Measurements from ENCODE around the gene EPDR1.

Gene EPDR1

GRCh38 chr7:37956791-37957190, 36.4 kb downstream of the EPDR1 start:
- TF ChIP-seq CTCF (conservative IDR thresholded peaks at IDR 0.05; ENCODE audit: low read depth, low read length), result no peak
- H3K4me3 ChIP-seq (ENCODE audit: low read length), result no peak overlapping the region
- no peak for DNase-seq (ENCODE audit: low read depth)

DNA sequence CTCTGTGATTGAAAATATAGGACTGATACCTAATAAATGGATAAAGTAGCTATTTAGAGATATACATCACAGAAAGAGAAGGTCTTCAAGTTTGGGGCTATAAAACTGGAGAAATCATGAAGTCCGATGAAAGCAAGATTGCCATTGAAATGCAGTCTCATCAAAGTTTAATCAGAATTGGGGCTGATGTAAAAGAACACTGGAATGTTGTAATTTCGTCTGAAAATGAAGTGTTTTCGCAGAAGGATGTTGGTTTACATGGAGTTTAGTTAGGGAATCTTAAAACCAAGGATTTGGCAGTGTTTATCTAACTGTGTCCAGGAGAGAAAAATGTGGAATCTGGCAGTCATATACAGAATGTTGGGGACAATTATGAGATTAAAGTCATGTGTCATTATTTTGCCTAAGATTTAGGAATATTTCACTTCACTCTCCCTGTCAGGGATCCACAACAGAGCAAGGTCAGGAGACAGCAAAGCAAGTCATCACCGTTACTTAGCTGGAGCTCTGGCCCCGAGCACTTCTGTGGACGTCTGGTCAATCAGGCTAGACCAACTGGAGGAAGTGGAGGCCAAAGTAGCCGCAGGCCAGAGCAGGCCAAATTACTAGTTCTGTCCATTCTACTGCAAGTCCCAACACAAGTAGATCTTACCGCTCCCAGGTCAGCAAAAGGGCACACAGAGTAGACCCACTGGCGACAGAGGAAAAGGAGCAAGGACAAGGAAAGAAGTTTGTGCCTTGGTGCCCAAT, 37.0 kb downstream of the EPDR1 start:
- H3K4me3 ChIP-seq (ENCODE audit: low read length), result no peak overlapping the region
- DNase-seq (ENCODE audit: low read depth), result no peak
- no peak for TF ChIP-seq CTCF (conservative IDR thresholded peaks at IDR 0.05; ENCODE audit: low read depth, low read length)

DNA sequence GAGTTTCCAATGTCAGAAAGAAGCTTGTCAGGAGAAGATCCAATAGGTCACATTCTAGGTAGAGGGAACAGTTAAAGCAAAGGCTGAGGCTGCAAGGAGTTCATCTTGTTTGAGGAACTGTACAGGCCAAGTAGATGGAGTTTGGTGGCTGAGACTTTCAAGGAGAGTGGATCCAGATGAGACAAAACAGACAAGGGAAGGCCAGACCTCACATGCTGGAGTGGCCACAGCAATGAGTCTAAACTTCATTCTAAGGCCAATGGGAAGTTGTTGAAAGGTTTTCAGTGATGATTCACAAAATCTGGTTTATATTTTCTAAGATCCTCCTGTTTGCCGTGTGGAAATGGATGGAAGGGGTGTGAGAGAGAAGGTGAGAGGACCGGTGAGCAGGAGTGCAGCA, 40.0 kb downstream of the EPDR1 start:
- no peak for TF ChIP-seq CTCF (conservative IDR thresholded peaks at IDR 0.05; ENCODE audit: low read depth, low read length)

DNA sequence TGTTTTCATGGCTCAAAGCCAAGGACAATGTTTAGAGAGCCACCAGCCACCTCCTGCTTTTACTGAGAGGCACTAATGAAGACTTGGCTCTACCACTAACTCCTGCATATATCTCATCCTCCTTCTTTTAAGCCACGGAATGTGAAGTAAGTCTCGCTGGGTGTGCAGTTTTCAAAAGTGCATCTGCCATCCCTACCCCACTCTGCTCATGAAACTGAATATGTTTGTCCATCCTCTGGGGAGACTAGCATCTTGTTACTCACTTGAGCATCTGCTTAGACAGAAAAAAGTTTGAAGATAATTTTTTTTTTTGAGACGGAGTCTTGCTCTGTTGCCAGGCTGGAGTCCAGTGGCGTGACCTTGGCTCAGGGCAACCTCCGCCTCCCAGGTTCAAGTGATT, 40.8 kb downstream of the EPDR1 start:
- no peak for DNase-seq (ENCODE audit: low read depth)
- H3K4me3 ChIP-seq (ENCODE audit: low read length), result no peak overlapping the region
- TF ChIP-seq CTCF (conservative IDR thresholded peaks at IDR 0.05; ENCODE audit: low read depth, low read length), result no peak

More for the DNA sequence above, 40.0 kb downstream of the EPDR1 start:
- H3K4me3 ChIP-seq (ENCODE audit: low read length), result no peak overlapping the region
- no peak for DNase-seq (ENCODE audit: low read depth)

DNA sequence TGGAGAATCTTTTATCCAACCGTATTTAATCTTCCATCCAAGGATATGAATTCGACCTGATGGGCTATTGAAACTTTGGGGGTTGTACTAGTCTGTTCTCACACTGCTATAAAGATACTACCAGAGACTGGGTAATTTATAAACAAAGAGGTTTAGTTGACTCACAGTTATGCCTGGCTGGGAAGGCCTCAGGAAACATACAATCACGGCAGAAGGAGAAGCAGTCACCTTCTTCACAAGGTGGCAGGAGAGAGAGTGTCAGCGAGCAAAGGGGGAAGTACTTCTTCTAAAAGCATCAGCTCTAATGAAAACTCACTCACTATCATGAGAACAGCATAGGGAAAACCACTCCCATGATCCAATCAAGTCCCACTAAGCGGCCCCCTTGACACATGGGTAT, 43.8 kb downstream of the EPDR1 start:
- TF ChIP-seq CTCF (conservative IDR thresholded peaks at IDR 0.05; ENCODE audit: low read depth, low read length), result no peak
- no peak for DNase-seq (ENCODE audit: low read depth)
- no peak overlapping the region for H3K4me3 ChIP-seq (ENCODE audit: low read length)

DNA sequence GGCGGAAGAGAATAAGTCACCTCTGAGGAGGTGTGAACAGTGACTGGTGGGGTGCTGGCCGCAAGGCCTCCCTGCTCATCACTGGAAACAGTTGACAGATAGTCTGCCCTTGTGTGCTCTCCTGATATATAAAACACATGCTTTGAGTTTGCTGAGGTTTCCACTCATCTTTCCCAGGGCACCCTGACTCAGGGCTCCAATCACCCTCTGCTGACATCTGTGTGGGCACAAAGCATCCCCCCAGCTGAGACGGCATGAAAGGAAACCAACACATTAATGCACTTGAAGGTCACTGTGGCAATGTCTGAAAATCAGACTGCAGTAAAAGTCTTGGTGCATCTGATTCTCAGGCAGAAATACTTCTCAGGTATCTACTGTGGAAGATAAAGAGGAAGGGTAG, 49.8 kb downstream of the EPDR1 start:
- H3K4me3 ChIP-seq (ENCODE audit: low read length), result no peak overlapping the region
- no peak for DNase-seq (ENCODE audit: low read depth)
- no peak for TF ChIP-seq CTCF (conservative IDR thresholded peaks at IDR 0.05; ENCODE audit: low read depth, low read length)

- no peak overlapping the region for H3K4me3 ChIP-seq (ENCODE audit: low read length)
- no peak for DNase-seq (ENCODE audit: low read depth)
- no peak for TF ChIP-seq CTCF (conservative IDR thresholded peaks at IDR 0.05; ENCODE audit: low read depth, low read length)
Observed at GRCh38 chr7:37971491-37971890, 51.1 kb downstream of the EPDR1 start.

Measured in retinal pigment epithelial cell (primary cell).